H9 (cell line): Measurements from ENCODE around the gene TMEM245. TPM values are rescaled to one million over a fixed set of nuclear protein-coding genes. Genes with fewer than 3 reads are reported as not detected.

Source experiments
- DNase-seq: peaks from one replicate; pipeline ENCODE4 v3.0.0-alpha.2; 2017
- H2AFZ ChIP-seq: one replicate; pipeline ENCODE4 v1.6.1; 2013; ENCODE audit warnings: mild to moderate bottlenecking, low read length, control low read depth, moderate library complexity
- H2AK5ac ChIP-seq: 2 replicates; pipeline ENCODE4 v1.6.1; 2013; ENCODE audit warnings: low read length, control low read depth, mixed read lengths; ENCODE audit not compliant: insufficient read length
- H2BK120ac ChIP-seq: one replicate; pipeline ENCODE4 v1.6.1; 2013; ENCODE audit warnings: low read depth, mild to moderate bottlenecking, low read length, control low read depth, inconsistent platforms; ENCODE audit not compliant: poor library complexity, severe bottlenecking
- H2BK12ac ChIP-seq: 2 replicates; pipeline ENCODE4 v1.6.1; 2013; ENCODE audit warnings: low read length, control low read depth, mixed read lengths, low read depth; ENCODE audit not compliant: insufficient read length
- H2BK15ac ChIP-seq: 2 replicates; pipeline ENCODE4 v1.6.1; 2013; ENCODE audit warnings: low read depth, low read length, control low read depth
- H2BK20ac ChIP-seq: one replicate; pipeline ENCODE4 v1.6.1; 2013; ENCODE audit warnings: low read depth, mild to moderate bottlenecking, low read length, control low read depth, inconsistent platforms; ENCODE audit not compliant: poor library complexity, severe bottlenecking
- H2BK5ac ChIP-seq: 2 replicates; pipeline ENCODE4 v1.6.1; 2013; ENCODE audit warnings: low read length, control low read depth, mixed read lengths; ENCODE audit not compliant: insufficient read length
- H3K14ac ChIP-seq: 2 replicates; pipeline ENCODE4 v1.6.1; 2013; ENCODE audit warnings: low read length, control low read depth; ENCODE audit not compliant: insufficient read depth
- H3K18ac ChIP-seq: 2 replicates; pipeline ENCODE4 v1.6.1; 2013; ENCODE audit warnings: low read depth, mild to moderate bottlenecking, mixed read lengths, low read length, control low read depth; ENCODE audit not compliant: insufficient read length
- H3K23ac ChIP-seq: 2 replicates; pipeline ENCODE4 v1.6.1; 2013; ENCODE audit warnings: low read length, control low read depth, mixed read lengths, low read depth; ENCODE audit not compliant: insufficient read length
- H3K23me2 ChIP-seq: 2 replicates; pipeline ENCODE4 v1.6.1; 2013; ENCODE audit warnings: low read depth, mild to moderate bottlenecking, mixed read lengths, low read length, control low read depth; ENCODE audit not compliant: insufficient read length, poor library complexity, severe bottlenecking
- H3K27ac ChIP-seq: 2 replicates; pipeline ENCODE4 v1.5.1; 2013; ENCODE audit warnings: low read length, control low read depth, mixed read lengths, low read depth; ENCODE audit not compliant: insufficient read length
- H3K27me3 ChIP-seq: 2 replicates; pipeline ENCODE4 v1.6.1; 2013; ENCODE audit warnings: low read length, control low read depth, inconsistent platforms; ENCODE audit not compliant: insufficient read depth
- H3K4ac ChIP-seq: 2 replicates; pipeline ENCODE4 v1.6.1; 2013; ENCODE audit warnings: low read depth, mild to moderate bottlenecking, control low read depth, inconsistent platforms, low read length, moderate library complexity
- H3K4me1 ChIP-seq: 2 replicates; pipeline ENCODE4 v1.6.1; 2013; ENCODE audit warnings: low read length, control low read depth, inconsistent platforms; ENCODE audit not compliant: insufficient read depth
- H3K4me2 ChIP-seq: 2 replicates; pipeline ENCODE4 v1.6.1; 2013; ENCODE audit warnings: low read length, control low read depth, mixed read lengths; ENCODE audit not compliant: insufficient read length, insufficient read depth
- H3K56ac ChIP-seq: 2 replicates; pipeline ENCODE4 v1.6.1; 2013; ENCODE audit warnings: low read depth, mild to moderate bottlenecking, mixed read lengths, low read length, control low read depth; ENCODE audit not compliant: insufficient read length
- H3K79me1 ChIP-seq: 2 replicates; pipeline ENCODE4 v1.6.1; 2013; ENCODE audit warnings: low read depth, mild to moderate bottlenecking, moderate library complexity, low read length, control low read depth, inconsistent platforms; ENCODE audit not compliant: insufficient read depth, poor library complexity, severe bottlenecking
- H3K79me2 ChIP-seq: 2 replicates; pipeline ENCODE4 v1.6.1; 2013; ENCODE audit warnings: low read length, control low read depth, inconsistent platforms; ENCODE audit not compliant: insufficient read depth
- H3K9ac ChIP-seq: 2 replicates; pipeline ENCODE4 v1.6.1; 2013; ENCODE audit warnings: low read length, control low read depth, mixed read lengths; ENCODE audit not compliant: insufficient read length; ENCODE audit errors: extremely low read depth
- H3K9me3 ChIP-seq: one replicate; pipeline ENCODE4 v1.6.1; 2013; ENCODE audit warnings: low read depth, low read length, inconsistent platforms; ENCODE audit not compliant: control insufficient read depth
- H3T11ph ChIP-seq: one replicate; pipeline ENCODE4 v1.6.1; 2013; ENCODE audit warnings: mild to moderate bottlenecking, low read length, control low read depth, inconsistent platforms
- H4K20me1 ChIP-seq: one replicate; pipeline ENCODE4 v1.6.1; 2013; ENCODE audit not compliant: control insufficient read depth, insufficient read length, insufficient read depth
- H4K5ac ChIP-seq: 2 replicates; pipeline ENCODE4 v1.6.1; 2013; ENCODE audit warnings: low read depth, mild to moderate bottlenecking, mixed read lengths, low read length, control low read depth; ENCODE audit not compliant: insufficient read length
- H4K8ac ChIP-seq: replicated peaks from 2 replicates; pipeline ENCODE4 v1.6.1; 2013; ENCODE audit warnings: low read length, control low read depth, mixed read lengths, low read depth; ENCODE audit not compliant: insufficient read length
- H4K91ac ChIP-seq: 2 replicates; pipeline ENCODE4 v1.6.1; 2013; ENCODE audit warnings: low read depth, mild to moderate bottlenecking, moderate library complexity, mixed read lengths, low read length, control low read depth; ENCODE audit not compliant: insufficient read length
- H3K27ac Mint-ChIP-seq, 3 experiments: 2 replicates in 2 of 3; 3 replicates in 1 of 3; pipeline ENCODE4 v1.8.0; 2020 to 2021; ENCODE audit warnings: mixed read lengths in 3 of 3, mild to moderate bottlenecking in 1 of 3, moderate library complexity in 1 of 3
- H3K27me3 Mint-ChIP-seq: 2 replicates; pipeline ENCODE4 v1.8.0; 2021; ENCODE audit warnings: low read depth, mild to moderate bottlenecking, moderate library complexity, mixed read lengths
- H3K36me3 Mint-ChIP-seq, 3 experiments: 2 replicates in 2 of 3; 3 replicates in 1 of 3; pipeline ENCODE4 v1.8.0; 2020 to 2021; ENCODE audit warnings: low read depth in 3 of 3, mixed read lengths in 3 of 3; ENCODE audit not compliant: insufficient read depth in 1 of 3
- H3K4me1 Mint-ChIP-seq, 2 experiments: 2 replicates each; pipeline ENCODE4 v1.8.0; 2020; ENCODE audit warnings: mixed read lengths in 2 of 2
- H3K4me3 Mint-ChIP-seq, 2 experiments: 2 replicates in 1 of 2; 3 replicates in 1 of 2; pipeline ENCODE4 v1.8.0; 2020 to 2021; ENCODE audit warnings: mild to moderate bottlenecking in 2 of 2, mixed read lengths in 2 of 2, moderate library complexity in 1 of 2
- H3K9me3 Mint-ChIP-seq, 2 experiments: 2 replicates in 1 of 2; 3 replicates in 1 of 2; pipeline ENCODE4 v1.8.0; 2020; ENCODE audit warnings: mild to moderate bottlenecking in 2 of 2, mixed read lengths in 2 of 2, moderate library complexity in 1 of 2
- WGBS: extraction: QIAGEN DNeasy Blood & Tissue Kit; methylation state at CpG from one replicate; pipeline ENCODE4 v1.1.7; 2013; ENCODE audit warnings: missing lambda C conversion rate, low lambda C conversion rate, mixed read lengths; ENCODE audit not compliant: insufficient read length; ENCODE audit errors: extremely low coverage; 5-methylcytosine and 5-hydroxymethylcytosine counted together
- total RNA-seq: library from RNA; stranded (reverse); gene quantifications from 2 replicates; pipeline ENCODE4 v1.2.1, GENCODE V29; 2021
- TF ChIP-seq, protein P1 (sequence below): fragments of 200-600 bp; sonication (generic); conservative IDR thresholded peaks from 3 replicates; pipeline ENCODE4 v1.8.0; 2021; ENCODE audit warnings: antibody characterized with exemption, mild to moderate bottlenecking

TMEM245 gene
- total RNA-seq, 1 experiment from 2014 or later, result 37.9 TPM

DNA sequence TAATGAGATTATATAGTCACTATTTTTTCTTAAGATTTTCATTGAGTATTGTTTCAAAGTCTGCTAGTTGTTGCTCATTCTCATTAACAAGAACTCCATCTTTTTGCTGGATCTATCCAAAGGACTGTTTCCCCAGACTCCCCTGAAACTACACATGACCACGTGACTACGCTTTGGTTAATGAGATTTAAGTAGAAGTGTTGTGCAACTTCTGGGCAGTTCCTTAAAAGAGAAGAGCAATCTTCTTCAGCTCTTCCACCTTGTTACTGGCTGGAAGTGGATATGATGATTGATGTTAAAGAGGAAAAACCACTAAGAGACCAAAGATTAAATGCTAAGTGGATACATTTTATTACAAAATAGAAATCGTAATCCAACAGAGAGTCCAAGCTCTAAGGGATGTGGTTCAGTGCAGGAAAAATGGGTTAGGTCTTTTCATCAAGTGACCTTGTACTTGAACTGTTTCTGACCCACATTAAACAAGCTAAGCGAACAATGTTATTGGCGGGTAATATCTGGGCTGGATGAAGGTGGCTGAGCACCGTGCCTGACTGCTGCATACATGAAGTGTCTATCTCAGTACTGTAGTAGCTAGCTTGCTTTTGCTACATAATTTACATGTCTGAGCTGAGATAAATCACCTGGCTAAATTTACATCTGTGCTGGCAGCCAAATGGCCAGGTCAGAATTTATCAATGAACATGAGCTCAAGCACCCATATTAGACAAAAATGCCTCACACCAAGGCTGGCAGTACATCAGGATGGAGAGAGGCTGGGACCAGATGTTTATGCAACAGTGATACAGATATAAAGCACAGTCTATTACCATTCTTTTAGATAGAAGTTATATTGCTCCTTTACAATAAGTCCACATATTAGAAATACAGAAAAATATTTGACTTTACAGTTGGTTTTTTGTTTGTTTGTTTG is 98.9 kb downstream of the TMEM245 start:
- Histone ChIP-seq H3K4me2 (no peak overlapping the region), H3K79me1 (no peaks in the 10 kb centered on the region), H2BK12ac (no peak overlapping the region), H2AK5ac (no peak overlapping the region), H2BK5ac (no peak overlapping the region), H4K91ac (no peak overlapping the region), H4K5ac (no peak overlapping the region), H3K9ac (no peak overlapping the region), H4K8ac (no peak overlapping the region), H4K20me1 (no peaks in the 10 kb centered on the region), H3K4ac (no peak overlapping the region), H3K27me3 (no peaks in the 10 kb centered on the region), H3K18ac (no peak overlapping the region), H3K79me2 (no peaks in the 10 kb centered on the region), H3T11ph (no peak overlapping the region), H3K27ac (no peak overlapping the region), H3K56ac (no peak overlapping the region), H2BK15ac (no peak overlapping the region), H3K23ac (no peak overlapping the region), H2BK120ac (no peak overlapping the region), H2AFZ (no peak overlapping the region), H3K14ac (no peak overlapping the region), H3K23me2 (no peaks in the 10 kb centered on the region), H2BK20ac (no peak overlapping the region), H3K4me1 (no peaks in the 10 kb centered on the region), H3K9me3 (no peaks in the 10 kb centered on the region)
- no peak overlapping the region for H3K4me3 Mint-ChIP-seq
- no CpG with 5 or more reads among the region's 6 CpGs for WGBS
- H3K27ac Mint-ChIP-seq, result no peak overlapping the region
- no peaks in the 10 kb centered on the region for H3K27me3 Mint-ChIP-seq
- peaks cover 10 to 24% (median 22%) of the 10 kb centered on the region in 3 experiments for H3K36me3 Mint-ChIP-seq
- TF ChIP-seq, protein P1, sequence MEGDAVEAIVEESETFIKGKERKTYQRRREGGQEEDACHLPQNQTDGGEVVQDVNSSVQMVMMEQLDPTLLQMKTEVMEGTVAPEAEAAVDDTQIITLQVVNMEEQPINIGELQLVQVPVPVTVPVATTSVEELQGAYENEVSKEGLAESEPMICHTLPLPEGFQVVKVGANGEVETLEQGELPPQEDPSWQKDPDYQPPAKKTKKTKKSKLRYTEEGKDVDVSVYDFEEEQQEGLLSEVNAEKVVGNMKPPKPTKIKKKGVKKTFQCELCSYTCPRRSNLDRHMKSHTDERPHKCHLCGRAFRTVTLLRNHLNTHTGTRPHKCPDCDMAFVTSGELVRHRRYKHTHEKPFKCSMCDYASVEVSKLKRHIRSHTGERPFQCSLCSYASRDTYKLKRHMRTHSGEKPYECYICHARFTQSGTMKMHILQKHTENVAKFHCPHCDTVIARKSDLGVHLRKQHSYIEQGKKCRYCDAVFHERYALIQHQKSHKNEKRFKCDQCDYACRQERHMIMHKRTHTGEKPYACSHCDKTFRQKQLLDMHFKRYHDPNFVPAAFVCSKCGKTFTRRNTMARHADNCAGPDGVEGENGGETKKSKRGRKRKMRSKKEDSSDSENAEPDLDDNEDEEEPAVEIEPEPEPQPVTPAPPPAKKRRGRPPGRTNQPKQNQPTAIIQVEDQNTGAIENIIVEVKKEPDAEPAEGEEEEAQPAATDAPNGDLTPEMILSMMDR, result no peak
- peaks cover 9 to 11% of the 10 kb centered on the region in 2 experiments for H3K4me1 Mint-ChIP-seq
- H3K9me3 Mint-ChIP-seq, result no peaks in the 10 kb centered on the region
- no peak for DNase-seq
